HG03196 (cell line): Measurements from ENCODE around the gene PLCL1.

Source experiments
- ATAC-seq: cut with Tn5 transposase; IDR thresholded peaks from one replicate; pipeline ENCODE4 v1.9.1; 2021; ENCODE audit not compliant: unreplicated experiment

The PLCL1 gene

DNA sequence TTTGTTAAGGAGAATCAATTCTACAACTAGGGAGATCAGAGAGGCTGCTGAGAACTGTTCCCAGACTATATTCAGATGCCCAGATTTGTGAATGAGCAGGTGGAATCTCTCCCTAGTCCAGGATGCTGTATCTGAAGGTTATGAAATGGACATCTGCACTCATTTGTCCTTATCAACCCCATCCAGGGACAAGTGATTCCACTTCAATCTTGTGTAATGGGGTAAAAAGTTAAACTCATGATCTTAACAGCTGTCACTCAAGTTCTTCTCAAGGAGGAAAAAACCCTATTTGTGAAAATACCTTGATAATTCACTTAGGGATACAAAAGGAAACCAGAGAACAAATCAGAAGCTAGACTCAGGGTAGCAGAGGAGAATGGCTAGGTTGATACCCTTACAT is 144.8 kb downstream of the PLCL1 start:
- ATAC-seq: no peak

- no peak for ATAC-seq
Observed at GRCh38 chr2:197950006-197950405, 145.6 kb downstream of the PLCL1 start.

- ATAC-seq: no peak
Observed at GRCh38 chr2:197950724-197951123, 146.3 kb downstream of the PLCL1 start.

DNA sequence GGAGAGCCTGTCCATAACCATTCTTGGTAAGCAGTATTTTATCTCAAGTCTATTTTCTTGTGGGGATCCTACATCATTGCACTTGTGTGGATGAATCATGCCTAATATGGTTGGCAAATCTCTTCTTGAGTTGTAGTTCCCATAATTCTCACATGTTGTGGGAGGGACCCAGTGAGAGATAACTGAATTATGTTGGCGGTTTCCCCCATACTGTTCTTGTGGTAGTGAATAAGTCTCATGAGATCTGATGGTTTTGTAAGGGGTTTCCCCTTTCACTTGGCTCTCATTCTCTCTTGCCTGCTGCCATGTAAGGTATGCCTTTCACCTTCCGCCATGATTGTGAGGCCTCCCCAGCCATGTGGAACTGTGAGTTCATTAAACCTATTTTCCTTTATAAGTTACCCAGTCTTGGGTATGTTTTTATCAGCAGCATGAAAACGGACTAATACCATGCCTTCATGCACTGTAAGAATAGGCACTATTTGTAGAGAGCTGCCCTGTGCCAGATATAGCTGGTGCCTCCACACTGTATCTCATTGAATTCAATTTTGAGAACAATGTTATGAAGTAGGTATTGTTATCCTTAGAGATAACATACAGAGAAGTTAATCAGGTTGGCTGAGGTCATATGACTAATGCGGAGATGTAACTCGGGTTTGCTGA is 148.3 kb downstream of the PLCL1 start:
- no peak for ATAC-seq

- ATAC-seq: no peak
Observed at GRCh38 chr2:197954328-197954727, 149.9 kb downstream of the PLCL1 start.

DNA sequence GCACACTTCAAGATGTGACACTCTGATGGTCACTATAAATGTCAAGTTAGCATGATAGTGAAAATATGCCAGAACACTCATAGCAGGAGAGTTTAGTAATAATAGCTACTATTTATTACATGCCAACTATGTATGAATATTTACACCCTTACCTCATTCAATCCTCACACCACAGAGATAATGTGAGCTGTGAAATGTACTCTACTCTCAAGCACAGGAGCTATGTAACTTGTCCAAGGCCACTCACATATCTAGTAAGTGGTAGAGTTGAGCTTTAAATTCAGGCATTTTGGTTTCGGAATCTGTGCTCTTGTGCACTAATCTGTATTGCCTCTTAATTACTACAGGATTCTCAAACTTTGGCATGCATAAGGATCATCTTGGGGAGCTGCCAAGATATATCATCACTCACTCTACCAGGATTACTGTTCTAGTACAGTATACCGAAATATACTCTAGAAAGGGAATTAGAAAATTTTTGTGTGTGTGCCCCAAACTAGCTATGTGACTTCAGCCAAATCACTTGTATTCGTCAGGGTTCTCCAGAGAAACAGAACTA is 154.3 kb downstream of the PLCL1 start:
- ATAC-seq: no peak

- ATAC-seq: no peak
Observed at GRCh38 chr2:197959383-197959782, 155.0 kb downstream of the PLCL1 start.

DNA sequence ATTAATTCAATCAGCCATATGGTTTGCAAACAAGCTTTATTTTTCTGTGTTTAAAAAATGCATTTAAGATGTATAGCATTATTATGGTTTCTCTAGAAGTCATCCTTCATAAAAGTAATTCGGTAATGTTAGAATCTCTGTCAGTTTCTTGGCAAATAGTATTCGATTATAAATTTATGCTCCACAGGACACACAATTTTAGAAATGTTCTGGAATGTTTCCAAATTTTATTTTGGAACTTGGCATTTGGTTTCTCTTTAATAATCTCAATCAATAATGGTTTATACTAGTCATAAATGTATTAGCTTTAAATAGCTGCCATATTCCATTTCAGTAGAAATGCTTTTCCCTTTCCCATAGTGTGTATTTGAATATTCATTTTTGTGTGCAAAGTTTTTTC is 156.4 kb downstream of the PLCL1 start:
- ATAC-seq: no peak

GRCh38 chr2:197964720-197965119 is 160.3 kb downstream of the PLCL1 start:
- ATAC-seq: no peak

DNA sequence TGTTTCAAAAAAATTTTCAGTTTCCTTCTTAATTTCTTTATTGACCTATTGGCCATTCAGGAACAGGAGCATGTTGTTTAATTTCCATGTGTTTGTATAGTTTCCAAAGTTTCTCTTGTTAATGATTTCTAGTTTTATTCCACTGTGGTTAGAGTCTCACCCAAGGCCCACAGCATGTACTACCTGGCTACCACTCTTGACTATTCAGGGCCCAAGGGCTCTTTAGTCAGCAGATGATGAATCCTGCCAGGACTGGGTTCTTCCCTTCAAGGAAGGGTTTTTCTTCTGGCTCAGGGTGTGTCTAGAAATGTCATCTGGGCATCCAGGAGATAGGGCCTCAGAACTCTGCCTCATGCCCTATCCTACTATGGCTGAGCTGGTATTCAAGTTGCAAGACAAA is 161.4 kb downstream of the PLCL1 start:
- ATAC-seq: no peak

- no peak for ATAC-seq
Observed at GRCh38 chr2:197969391-197969893, 165.0 kb downstream of the PLCL1 start.

GRCh38 chr2:197972061-197972460 is 167.7 kb downstream of the PLCL1 start:
- no peak for ATAC-seq

- no peak for ATAC-seq
Observed at GRCh38 chr2:197972587-197972986, 168.2 kb downstream of the PLCL1 start.

DNA sequence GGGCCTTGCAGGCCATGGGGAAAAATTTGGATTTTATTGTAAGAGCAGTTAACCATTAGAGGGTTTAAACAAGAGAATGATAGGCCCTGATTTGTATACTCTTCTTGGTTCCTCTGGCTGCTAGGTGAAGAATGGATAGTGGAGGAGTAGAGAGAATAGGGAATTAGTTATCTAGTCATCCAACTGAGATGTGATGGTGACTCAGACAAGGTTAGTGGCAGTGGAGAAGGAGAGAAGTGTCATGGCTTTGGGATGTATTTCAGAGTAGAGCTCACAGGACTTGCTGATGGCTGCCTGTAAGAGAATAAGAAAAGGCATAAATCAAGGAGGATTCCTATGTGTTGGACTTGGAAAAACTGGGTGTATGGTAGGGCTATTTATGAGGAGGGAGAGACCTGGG is 169.4 kb downstream of the PLCL1 start:
- ATAC-seq: no peak

GRCh38 chr2:197975931-197976519 is 171.6 kb downstream of the PLCL1 start:
- no peak for ATAC-seq

DNA sequence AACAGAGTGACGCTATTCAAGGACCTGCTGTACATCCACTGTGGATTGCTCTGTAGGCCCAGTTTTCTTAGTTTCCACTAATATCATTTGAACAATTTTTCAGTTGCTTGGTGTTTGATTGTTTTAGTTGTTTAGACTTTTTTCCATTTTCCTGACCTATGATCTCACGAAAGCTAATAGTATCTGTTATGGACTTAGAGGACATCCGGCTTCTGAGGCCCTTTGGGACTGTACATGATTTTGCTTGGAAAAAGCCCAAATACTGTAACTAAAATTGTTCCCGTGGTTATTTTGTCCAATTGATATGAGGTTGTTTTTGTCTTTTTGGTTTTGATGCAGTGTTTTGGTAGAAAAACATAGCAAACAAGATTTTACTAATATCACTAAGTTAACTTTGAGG is 174.6 kb downstream of the PLCL1 start:
- ATAC-seq: no peak

DNA sequence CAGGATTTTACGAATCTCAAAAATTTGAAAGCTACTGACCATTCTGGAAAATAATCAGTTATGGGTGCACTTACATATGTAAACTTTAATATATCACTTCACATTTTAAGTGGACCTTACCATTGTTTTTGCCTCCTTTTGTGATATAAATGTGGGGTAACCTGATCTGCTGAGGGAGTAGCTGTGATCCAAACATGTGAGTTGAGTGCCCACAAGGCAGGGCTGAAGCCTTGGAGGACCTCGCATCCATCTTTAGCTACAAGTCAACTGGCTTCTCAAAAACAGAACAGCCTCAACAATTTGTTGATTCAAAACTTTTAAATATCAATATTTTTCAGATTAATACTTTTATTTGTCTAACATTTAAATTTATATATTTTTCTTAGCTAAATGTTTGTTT is 178.2 kb downstream of the PLCL1 start:
- no peak for ATAC-seq

DNA sequence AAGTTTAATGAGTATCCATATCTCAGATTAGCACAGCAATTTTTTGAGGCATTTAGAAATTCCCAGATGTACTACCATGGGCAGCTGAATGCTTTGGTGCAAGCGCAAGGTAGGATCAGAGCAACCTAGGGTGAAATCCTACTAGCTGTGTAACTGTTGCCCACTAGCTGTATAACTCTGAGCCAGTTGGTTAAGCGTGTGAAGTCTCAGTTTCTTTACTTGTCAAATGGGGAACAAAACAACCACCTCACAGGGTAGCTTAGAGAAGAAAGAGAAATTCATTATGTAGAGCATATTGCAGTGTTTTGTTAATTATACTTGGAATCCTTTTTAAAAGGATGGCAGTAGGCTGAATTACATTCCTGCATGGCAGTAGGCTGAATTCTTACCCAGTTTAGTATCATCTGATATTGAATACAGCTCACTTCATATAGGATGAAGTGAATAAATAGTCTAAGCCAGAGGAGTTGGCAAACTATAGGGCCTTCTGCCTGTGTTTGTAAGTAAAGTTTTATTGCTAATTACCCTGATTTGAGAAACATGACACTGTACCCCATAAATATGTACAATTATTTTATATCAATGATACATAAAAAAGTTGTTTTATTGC is 180.7 kb downstream of the PLCL1 start:
- no peak for ATAC-seq

- no peak for ATAC-seq
Observed at GRCh38 chr2:197986977-197987376, 182.6 kb downstream of the PLCL1 start.

GRCh38 chr2:197990356-197990755 is 186.0 kb downstream of the PLCL1 start:
- ATAC-seq: no peak

DNA sequence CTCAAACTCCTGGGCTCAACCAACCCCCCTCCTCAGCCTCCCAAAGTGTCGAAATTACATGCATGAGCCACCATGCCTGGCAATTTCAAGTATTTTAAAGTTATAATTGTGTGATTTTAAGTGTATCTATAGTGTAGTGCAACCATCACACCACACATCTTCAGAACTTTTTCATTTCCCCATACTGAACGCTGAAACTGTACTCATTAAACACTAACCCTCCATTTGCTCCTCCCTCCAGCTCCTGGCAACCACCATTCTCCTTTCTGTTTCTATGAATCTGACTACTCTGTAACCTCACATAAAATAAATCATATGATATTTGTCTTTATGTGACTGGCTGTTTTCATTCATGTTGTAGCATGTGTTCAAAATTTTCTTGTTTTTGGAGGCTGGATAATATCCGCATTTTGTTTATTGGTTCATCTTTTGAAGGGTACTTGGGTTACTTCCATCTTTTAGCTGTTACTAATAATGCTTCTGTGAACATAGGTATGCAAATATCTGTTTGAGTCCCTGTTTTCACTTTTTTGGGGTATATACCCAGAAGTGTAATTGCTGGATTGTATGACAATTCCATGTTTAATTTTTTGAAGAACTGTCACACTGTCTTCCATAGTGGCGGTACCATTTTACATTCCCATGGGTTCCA is 188.2 kb downstream of the PLCL1 start:
- peak; percentile 68 for ATAC-seq

- ATAC-seq: no peak
Observed at GRCh38 chr2:197993363-197993762, 189.0 kb downstream of the PLCL1 start.
